Endodermal cell (in vitro differentiated cells): ENCODE measurements around the gene ABCC10. TPM values are rescaled to one million over a fixed set of nuclear protein-coding genes. Genes with fewer than 3 reads are reported as not detected.

Experiments used
- DNase-seq: peaks from one replicate; pipeline ENCODE4 v3.0.0-alpha.2; 2017
- H3K27ac ChIP-seq: 2 replicates; pipeline ENCODE4 v1.5.1; 2013; ENCODE audit warnings: mild to moderate bottlenecking, low read depth, low read length, moderate library complexity
- H3K27me3 ChIP-seq: 2 replicates; pipeline ENCODE4 v1.6.1; 2013; ENCODE audit warnings: mild to moderate bottlenecking, low read length, moderate library complexity; ENCODE audit not compliant: insufficient read depth, control insufficient read depth, poor library complexity, severe bottlenecking
- H3K36me3 ChIP-seq: 2 replicates; pipeline ENCODE4 v1.7.0; 2013; ENCODE audit warnings: mild to moderate bottlenecking, low read length, moderate library complexity; ENCODE audit not compliant: control insufficient read depth, insufficient read depth
- H3K4me1 ChIP-seq: one replicate; pipeline ENCODE4 v1.7.0; 2013; ENCODE audit warnings: low read length; ENCODE audit not compliant: control insufficient read depth, insufficient read depth
- H3K4me3 ChIP-seq: 2 replicates; pipeline ENCODE4 v1.5.1; 2013; ENCODE audit warnings: mild to moderate bottlenecking, low read length, moderate library complexity
- H3K9ac ChIP-seq: 2 replicates; pipeline ENCODE4 v1.6.1; 2013; ENCODE audit warnings: mild to moderate bottlenecking, low read length, moderate library complexity; ENCODE audit not compliant: poor library complexity, severe bottlenecking; ENCODE audit errors: extremely low read depth
- H3K9me3 ChIP-seq: 2 replicates; pipeline ENCODE4 v1.6.1; 2013; ENCODE audit warnings: mild to moderate bottlenecking, low read length, moderate library complexity; ENCODE audit not compliant: control insufficient read depth
- H3K27ac Mint-ChIP-seq: 2 replicates; pipeline ENCODE4 v1.8.0; 2020; ENCODE audit warnings: mixed read lengths
- H3K27me3 Mint-ChIP-seq: 2 replicates; pipeline ENCODE4 v1.8.0; 2021; ENCODE audit warnings: mild to moderate bottlenecking, mixed read lengths; ENCODE audit not compliant: insufficient read depth
- H3K36me3 Mint-ChIP-seq: 2 replicates; pipeline ENCODE4 v1.8.0; 2020; ENCODE audit warnings: low read depth, mixed read lengths
- H3K4me1 Mint-ChIP-seq: 2 replicates; pipeline ENCODE4 v1.8.0; 2020; ENCODE audit warnings: mixed read lengths
- H3K4me3 Mint-ChIP-seq: 2 replicates; pipeline ENCODE4 v1.8.0; 2020; ENCODE audit warnings: mild to moderate bottlenecking, moderate library complexity, mixed read lengths
- H3K9me3 Mint-ChIP-seq: 2 replicates; pipeline ENCODE4 v1.8.0; 2020; ENCODE audit warnings: mild to moderate bottlenecking, mixed read lengths
- CTCF ChIP-seq: fragments of 200-600 bp; sonication (generic); conservative IDR thresholded peaks from 2 replicates; pipeline ENCODE4 v1.5.0; 2021; ENCODE audit warnings: antibody characterized with exemption, mild to moderate bottlenecking
- WGBS, 2 experiments: methylation state at CpG; one replicate each; pipeline versions ENCODE4 v1.1.5 to v1.1.7; 2013; ENCODE audit warnings: missing lambda C conversion rate in 2 of 2, mixed read lengths in 1 of 2; ENCODE audit not compliant: insufficient coverage in 1 of 2, insufficient read length in 1 of 2; 5-methylcytosine and 5-hydroxymethylcytosine counted together
- total RNA-seq, 2 donors: library from RNA; stranded (reverse); fragmentation: NEBNext Ultra II Directional in 1 of 2; extraction: Animal tissue kit (Norgen Biotek cat#: 25700) in 1 of 2; gene quantifications; 2 replicates in 1 of 2; 3 replicates in 1 of 2; pipeline ENCODE4 v1.2.1, GENCODE V29; 2021

Gene ABCC10
- total RNA-seq, 2 donors from 2014 or later, result 34.1 to 44.8 TPM

- Mint-ChIP-seq H3K4me1 (peaks cover 11% of the 10 kb centered on the region), H3K36me3 (no peaks in the 10 kb centered on the region), H3K4me3 (no peak overlapping the region), H3K27ac (no peak overlapping the region), H3K27me3 (peaks cover 3% of the 10 kb centered on the region), H3K9me3 (no peaks in the 10 kb centered on the region)
- Histone ChIP-seq H3K27me3 (no peaks in the 10 kb centered on the region), H3K27ac (no peak overlapping the region), H3K4me3 (no peak overlapping the region), H3K9me3 (no peaks in the 10 kb centered on the region), H3K36me3 (no peaks in the 10 kb centered on the region), H3K4me1 (peaks cover 9% of the 10 kb centered on the region), H3K9ac (no peak overlapping the region)
- DNase-seq, result no peak
- no peak for TF ChIP-seq CTCF
- 96% methylated on average over 7 of the region's 7 CpGs for WGBS, 2 experiments
Measured at GRCh38 chr6:43469947-43470346, 42.6 kb downstream of the ABCC10 start.

GRCh38 chr6:43471399-43471798 is 44.1 kb downstream of the ABCC10 start:
- no peak for DNase-seq
- Histone ChIP-seq H3K36me3 (no peaks in the 10 kb centered on the region), H3K9ac (no peak overlapping the region), H3K27me3 (no peaks in the 10 kb centered on the region), H3K9me3 (no peaks in the 10 kb centered on the region), H3K4me1 (peaks cover 9% of the 10 kb centered on the region), H3K27ac (no peak overlapping the region), H3K4me3 (no peak overlapping the region)
- Mint-ChIP-seq H3K27ac (no peak overlapping the region), H3K4me1 (peaks cover 11% of the 10 kb centered on the region), H3K27me3 (peaks cover 3% of the 10 kb centered on the region), H3K9me3 (no peaks in the 10 kb centered on the region), H3K4me3 (no peak overlapping the region), H3K36me3 (no peaks in the 10 kb centered on the region)
- no peak for TF ChIP-seq CTCF
- WGBS, 2 experiments, result 91 to 100% methylated on average over 1 of the region's 1 CpG

- Histone ChIP-seq H3K9me3 (no peaks in the 10 kb centered on the region), H3K27ac (no peak overlapping the region), H3K27me3 (no peaks in the 10 kb centered on the region), H3K9ac (no peak overlapping the region), H3K4me3 (no peak overlapping the region), H3K4me1 (peaks cover 9% of the 10 kb centered on the region), H3K36me3 (no peaks in the 10 kb centered on the region)
- Mint-ChIP-seq H3K4me3 (no peak overlapping the region), H3K4me1 (peaks cover 15% of the 10 kb centered on the region), H3K9me3 (no peaks in the 10 kb centered on the region), H3K27ac (no peak overlapping the region), H3K36me3 (no peaks in the 10 kb centered on the region), H3K27me3 (peaks cover 3% of the 10 kb centered on the region)
- no peak for TF ChIP-seq CTCF
- 98 to 100% methylated on average over 4 of the region's 4 CpGs for WGBS, 2 experiments
- DNase-seq, result no peak
Measured at GRCh38 chr6:43472515-43472914, 45.2 kb downstream of the ABCC10 start.
